Esophagus squamous epithelium (tissue), 5 donors: ENCODE data around the gene LAPTM5. TPM values are rescaled to one million over a fixed set of nuclear protein-coding genes. Genes with fewer than 3 reads are reported as not detected.
A peak's percentile ranks its signal among the peaks of the same experiment; 100 is the strongest.

Source experiments
- DNase-seq: peaks from one replicate; lab custom pipeline; 2025; lab: John Stamatoyannopoulos, UW
- H3K27ac ChIP-seq, 4 donors: fragments of 200-600 bp; sonication (generic); one replicate each; pipeline ENCODE4 v1.5.1; 2016 to 2019; ENCODE audit warnings: mild to moderate bottlenecking in 1 of 4
- H3K27me3 ChIP-seq, 4 donors: fragments of 200-600 bp; sonication (generic); 1 replicate in 3 of 4; 2 replicates in 1 of 4; pipeline versions ENCODE4 v1.5.1 to v1.6.0; 2017 to 2021; ENCODE audit warnings: antibody characterized with exemption in 1 of 4
- H3K36me3 ChIP-seq, 3 donors: fragments of 200-600 bp; sonication (generic); one replicate each; pipeline ENCODE4 v1.5.1; 2016 to 2019
- H3K4me1 ChIP-seq, 3 donors: fragments of 200-600 bp; sonication (generic); one replicate each; pipeline ENCODE4 v1.5.1; 2017 to 2019
- H3K4me3 ChIP-seq, 4 donors: fragments of 200-600 bp; sonication (generic); 1 replicate in 3 of 4; 2 replicates in 1 of 4; pipeline ENCODE4 v1.5.1; 2016 to 2019; ENCODE audit warnings: mild to moderate bottlenecking in 2 of 4, moderate library complexity in 1 of 4
- H3K9me3 ChIP-seq, 3 donors: fragments of 200-600 bp; sonication (generic); one replicate each; pipeline ENCODE4 v1.5.1; 2016 to 2019
- POLR2A ChIP-seq, 4 donors: fragments of 450-650 bp; IDR thresholded peaks; one replicate each; pipeline ENCODE4 v1.6.1; 2017; ENCODE audit warnings: antibody characterized with exemption in 4 of 4, mild to moderate bottlenecking in 4 of 4, moderate library complexity in 3 of 4
- whole genome bisulfite sequencing, 2 donors: methylation state at CpG; one replicate each; pipeline ENCODE4 v1.1.5; 2018; 5-methylcytosine and 5-hydroxymethylcytosine counted together
- intact Hi-C: fragments of 100-400 bp; cut with DNase I; formaldehyde crosslinking; loops from one replicate; pipeline ENCODE4 v1.15.0; 2022
- total RNA-seq, 4 donors: library from RNA; depleted of rRNA; stranded (reverse); fragments of >200 nt; gene quantifications; one replicate each; pipeline ENCODE4 v1.1.0, GENCODE V29; 2016
- TF ChIP-seq, protein P1 (sequence below), 6 experiments: fragments of 450-650 bp in 4 of 6; fragments of 200-600 bp in 2 of 6; sonication (generic) in 2 of 6; IDR thresholded peaks; one replicate each; pipeline ENCODE4 v1.5.1; 2016 to 2019; ENCODE audit warnings: antibody characterized with exemption in 6 of 6, mild to moderate bottlenecking in 4 of 6, moderate library complexity in 4 of 6
- donor health status: DM: yes; HTN: yes; CAD: no.

Gene LAPTM5
- total RNA-seq, 4 donors from 2014 or later = 6.3 to 53.4 (median 24.6) TPM

DNA sequence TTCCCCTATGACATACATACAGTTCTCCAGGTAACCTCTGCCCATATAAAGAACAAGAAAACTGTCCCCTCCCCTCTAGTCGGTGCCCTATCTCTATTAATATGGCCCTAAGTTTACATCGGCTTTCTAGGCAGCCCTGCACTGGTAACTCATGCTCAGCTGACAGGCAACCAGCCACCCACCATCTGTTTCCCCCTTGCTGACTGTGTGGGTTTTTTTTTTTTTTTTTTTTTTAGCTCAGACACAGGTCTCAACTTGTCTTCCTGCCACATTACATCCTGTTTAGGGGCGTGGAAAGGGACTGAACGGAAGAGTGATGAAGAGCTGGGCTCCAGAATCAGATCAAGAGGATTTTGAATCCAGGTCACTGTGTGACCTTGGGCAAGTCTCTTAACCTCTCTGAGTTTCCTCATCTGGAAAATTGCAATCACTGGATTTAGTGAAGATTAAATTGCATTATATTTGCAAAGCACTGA, 14.0 kb downstream of the LAPTM5 start:
- DNase-seq = no peak
- peak overlapping the region in 3 of 4 donors; percentile 42 to 61 (median 46) for H3K27ac ChIP-seq
- WGBS, 2 donors = 24 to 27% methylated on average over 2 to 3 of the region's 4 CpGs
- H3K27me3 ChIP-seq = peaks cover 0 to 16% (median 0%) of the 10 kb centered on the region in 4 donors
- H3K4me1 ChIP-seq = peaks cover 17 to 74% (median 31%) of the 10 kb centered on the region in 3 donors
- TF ChIP-seq POLR2A (IDR thresholded peaks at IDR 0.05) = no peak
- intact Hi-C loops = no loop called here
- peaks cover 0 to 21% (median 0%) of the 10 kb centered on the region in 3 donors for H3K36me3 ChIP-seq
- H3K4me3 ChIP-seq = no peak overlapping the region
- no peaks in the 10 kb centered on the region for H3K9me3 ChIP-seq

DNA sequence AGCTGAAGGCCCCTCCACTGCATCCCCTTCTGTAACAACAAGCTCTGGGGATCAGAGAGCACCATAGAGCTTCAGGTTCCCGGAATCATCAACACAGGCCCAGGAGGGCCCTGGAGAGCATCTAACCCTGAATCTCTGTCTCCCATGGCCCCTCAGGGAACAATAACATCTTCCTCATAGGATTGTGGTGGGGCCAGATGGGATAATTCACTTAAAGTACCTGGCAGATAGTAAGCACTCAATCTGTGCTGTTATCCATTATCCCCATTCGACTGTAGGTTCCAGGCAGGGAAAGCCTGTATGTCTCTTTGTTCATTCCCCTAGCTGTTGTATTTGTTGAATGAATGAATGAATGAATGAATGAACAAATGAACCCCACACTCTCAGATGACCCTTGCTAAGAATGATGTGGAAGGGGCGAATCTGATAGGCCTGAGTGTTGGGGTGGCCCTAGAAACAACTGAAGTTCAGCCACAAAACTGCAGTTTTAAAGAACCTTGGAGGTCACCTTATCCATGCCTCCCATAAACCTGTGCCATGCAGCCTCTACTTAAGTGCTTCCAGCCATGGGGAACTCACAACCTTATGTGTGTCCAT, 14.5 kb downstream of the LAPTM5 start:
- Histone ChIP-seq H3K36me3 (peaks cover 0 to 26% (median 0%) of the 10 kb centered on the region in 3 donors), H3K27ac (peak overlapping the region in 1 of 4 donors; percentile 42), H3K4me1 (peaks cover 13 to 68% (median 25%) of the 10 kb centered on the region in 3 donors), H3K9me3 (no peaks in the 10 kb centered on the region), H3K27me3 (peaks cover 0 to 20% (median 0%) of the 10 kb centered on the region in 4 donors), H3K4me3 (no peak overlapping the region)
- WGBS, 2 donors = 91 to 100% methylated on average over 2 to 3 of the region's 3 CpGs
- TF ChIP-seq POLR2A (IDR thresholded peaks at IDR 0.05) = no peak
- TF ChIP-seq, protein P1, sequence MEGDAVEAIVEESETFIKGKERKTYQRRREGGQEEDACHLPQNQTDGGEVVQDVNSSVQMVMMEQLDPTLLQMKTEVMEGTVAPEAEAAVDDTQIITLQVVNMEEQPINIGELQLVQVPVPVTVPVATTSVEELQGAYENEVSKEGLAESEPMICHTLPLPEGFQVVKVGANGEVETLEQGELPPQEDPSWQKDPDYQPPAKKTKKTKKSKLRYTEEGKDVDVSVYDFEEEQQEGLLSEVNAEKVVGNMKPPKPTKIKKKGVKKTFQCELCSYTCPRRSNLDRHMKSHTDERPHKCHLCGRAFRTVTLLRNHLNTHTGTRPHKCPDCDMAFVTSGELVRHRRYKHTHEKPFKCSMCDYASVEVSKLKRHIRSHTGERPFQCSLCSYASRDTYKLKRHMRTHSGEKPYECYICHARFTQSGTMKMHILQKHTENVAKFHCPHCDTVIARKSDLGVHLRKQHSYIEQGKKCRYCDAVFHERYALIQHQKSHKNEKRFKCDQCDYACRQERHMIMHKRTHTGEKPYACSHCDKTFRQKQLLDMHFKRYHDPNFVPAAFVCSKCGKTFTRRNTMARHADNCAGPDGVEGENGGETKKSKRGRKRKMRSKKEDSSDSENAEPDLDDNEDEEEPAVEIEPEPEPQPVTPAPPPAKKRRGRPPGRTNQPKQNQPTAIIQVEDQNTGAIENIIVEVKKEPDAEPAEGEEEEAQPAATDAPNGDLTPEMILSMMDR (IDR thresholded peaks at IDR 0.05) = no peak
- intact Hi-C loops = no loop called here
- DNase-seq = no peak

DNA sequence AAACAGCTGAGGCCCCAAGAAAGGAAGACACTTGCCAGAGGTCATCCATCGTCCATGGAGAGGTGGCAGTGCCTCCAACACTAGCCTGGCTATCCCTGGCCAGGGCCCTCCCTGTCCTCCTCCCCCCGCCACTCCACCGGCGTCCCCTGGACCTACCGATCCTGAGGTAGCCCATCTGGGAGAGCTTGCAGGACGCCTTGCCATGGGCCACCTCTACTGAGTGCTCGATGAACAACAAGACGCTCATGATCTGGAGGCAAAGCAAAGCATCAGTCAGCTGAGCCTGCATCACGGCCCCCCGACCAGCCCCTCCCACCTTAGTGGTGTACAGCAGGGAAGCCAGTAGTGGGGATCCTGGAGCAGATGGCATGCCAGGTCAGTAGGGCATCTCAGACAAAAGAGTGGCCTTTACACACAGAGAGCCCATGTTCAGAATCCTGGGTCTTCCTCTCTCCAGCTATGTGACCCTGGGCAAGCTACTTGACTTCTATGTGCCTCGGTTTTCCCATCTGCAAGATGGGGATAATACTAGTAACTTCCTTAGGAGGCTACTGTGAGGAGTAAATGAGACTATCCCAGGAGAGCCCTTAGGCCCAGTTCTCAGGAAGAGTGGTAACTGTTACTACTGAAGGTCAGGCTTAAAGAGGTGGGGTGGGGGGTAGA, 15.1 kb downstream of the LAPTM5 start:
- intact Hi-C loops = no loop called here
- Histone ChIP-seq H3K4me3 (no peak overlapping the region), H3K9me3 (no peaks in the 10 kb centered on the region), H3K27ac (no peak overlapping the region), H3K4me1 (peaks cover 8 to 62% (median 19%) of the 10 kb centered on the region in 3 donors), H3K36me3 (peaks cover 0 to 32% (median 0%) of the 10 kb centered on the region in 3 donors), H3K27me3 (peaks cover 0 to 20% (median 0%) of the 10 kb centered on the region in 4 donors)
- DNase-seq = no peak
- TF ChIP-seq, protein P1 (IDR thresholded peaks at IDR 0.05) = no peak
- 59 to 100% methylated on average over 1 to 3 of the region's 11 CpGs for WGBS, 2 donors

DNA sequence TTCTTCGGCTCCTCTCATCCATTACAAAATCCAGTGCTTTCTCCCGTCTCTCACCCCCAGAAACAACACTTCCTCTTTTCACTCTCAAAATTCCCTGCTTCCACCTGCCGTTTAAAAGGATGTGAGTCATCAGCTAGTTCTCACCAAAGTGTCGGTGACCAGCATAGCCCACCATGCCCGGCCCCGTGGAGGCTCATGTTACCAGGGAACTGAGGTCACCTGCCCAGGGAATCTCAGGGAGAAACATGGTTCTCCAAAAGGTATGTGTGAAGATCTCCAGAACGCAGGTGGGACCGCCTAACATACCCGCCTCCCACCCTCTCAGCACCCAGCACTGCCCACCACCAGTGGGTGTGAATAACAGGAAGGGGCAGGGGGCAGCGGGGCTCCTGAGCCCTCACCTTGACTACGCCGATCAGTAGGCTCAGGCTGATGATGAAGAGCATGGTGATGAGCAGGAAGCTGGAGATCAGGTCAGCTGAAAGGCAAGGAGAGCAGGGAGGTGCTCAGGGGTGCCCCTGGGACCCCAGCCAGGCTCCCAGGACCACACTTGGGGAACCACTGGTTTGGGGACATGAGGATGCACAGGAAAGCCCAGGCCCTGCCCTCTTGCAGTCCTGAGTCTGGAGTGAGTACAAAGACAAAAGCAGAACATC, 16.2 kb downstream of the LAPTM5 start:
- WGBS, 2 donors = 32 to 61% methylated on average over 6 to 7 of the region's 12 CpGs
- DNase-seq = no peak
- intact Hi-C loops = no loop called here
- Histone ChIP-seq H3K9me3 (no peaks in the 10 kb centered on the region), H3K4me3 (no peak overlapping the region), H3K36me3 (peaks cover 0 to 39% (median 0%) of the 10 kb centered on the region in 3 donors), H3K27ac (no peak overlapping the region), H3K4me1 (peaks cover 8 to 51% (median 19%) of the 10 kb centered on the region in 3 donors), H3K27me3 (peaks cover 0 to 20% (median 0%) of the 10 kb centered on the region in 4 donors)
- no peak for TF ChIP-seq POLR2A (IDR thresholded peaks at IDR 0.05)
- TF ChIP-seq, protein P1 (IDR thresholded peaks at IDR 0.05) = no peak

DNA sequence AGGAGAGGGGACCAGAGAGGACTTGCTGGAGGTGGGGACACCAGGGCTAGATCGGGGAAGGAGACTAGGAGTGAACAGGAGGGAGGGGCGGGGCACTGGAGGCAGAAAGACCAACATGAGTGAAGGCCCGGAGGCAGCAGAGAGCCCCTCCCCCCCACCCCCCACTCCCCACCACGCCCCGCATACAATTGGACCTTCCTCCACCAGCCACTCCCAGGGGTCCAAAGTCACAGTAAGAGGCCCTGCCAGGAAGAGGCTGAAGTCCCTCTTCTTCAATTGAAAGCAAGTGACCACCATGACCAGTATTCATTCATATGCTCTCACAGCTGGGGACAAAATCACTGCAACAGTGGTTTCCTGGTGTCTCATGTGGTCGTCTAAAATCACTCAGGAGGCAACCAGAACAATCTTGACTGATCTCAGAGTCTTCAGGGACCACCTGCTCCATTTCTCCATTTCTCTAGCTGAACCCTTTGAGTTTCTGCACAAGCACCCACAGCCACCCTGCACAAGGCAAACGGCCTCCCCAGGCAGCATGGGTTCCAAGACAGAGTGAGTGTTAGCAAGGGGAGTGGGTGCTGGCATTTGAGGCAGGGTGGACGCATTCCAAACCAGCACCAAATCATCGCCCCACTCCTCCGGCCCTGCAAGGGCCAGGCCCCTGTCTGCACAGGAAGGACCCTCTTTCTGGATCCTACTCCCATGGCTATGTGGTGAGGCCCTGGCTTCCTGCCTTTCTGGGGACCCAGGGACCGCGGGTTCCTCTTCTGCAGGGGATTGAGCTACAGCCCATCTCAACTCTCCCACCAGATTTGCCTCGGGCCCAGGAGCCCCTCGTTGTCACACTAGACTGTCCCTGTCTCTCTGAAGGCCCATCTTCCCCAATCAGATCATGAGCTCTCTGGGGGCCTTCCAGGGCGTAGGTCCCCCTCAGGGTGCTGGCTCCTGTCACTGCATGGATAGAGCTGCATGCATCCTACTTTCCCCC, 17.0 kb downstream of the LAPTM5 start:
- H3K36me3 ChIP-seq = peaks cover 0 to 39% (median 0%) of the 10 kb centered on the region in 3 donors
- H3K4me3 ChIP-seq = no peak overlapping the region
- peaks cover 8 to 43% (median 13%) of the 10 kb centered on the region in 3 donors for H3K4me1 ChIP-seq
- no peak overlapping the region for H3K27ac ChIP-seq
- intact Hi-C loops = no loop called here
- no peaks in the 10 kb centered on the region for H3K9me3 ChIP-seq
- WGBS, 2 donors = 67 to 75% methylated on average over 6 to 8 of the region's 15 CpGs
- no peak for DNase-seq
- peaks cover 0 to 20% (median 0%) of the 10 kb centered on the region in 4 donors for H3K27me3 ChIP-seq
- TF ChIP-seq POLR2A (IDR thresholded peaks at IDR 0.05) = no peak
- TF ChIP-seq, protein P1 (IDR thresholded peaks at IDR 0.05) = no peak
